ENCODE measurements around the gene JARID2.

DNA sequence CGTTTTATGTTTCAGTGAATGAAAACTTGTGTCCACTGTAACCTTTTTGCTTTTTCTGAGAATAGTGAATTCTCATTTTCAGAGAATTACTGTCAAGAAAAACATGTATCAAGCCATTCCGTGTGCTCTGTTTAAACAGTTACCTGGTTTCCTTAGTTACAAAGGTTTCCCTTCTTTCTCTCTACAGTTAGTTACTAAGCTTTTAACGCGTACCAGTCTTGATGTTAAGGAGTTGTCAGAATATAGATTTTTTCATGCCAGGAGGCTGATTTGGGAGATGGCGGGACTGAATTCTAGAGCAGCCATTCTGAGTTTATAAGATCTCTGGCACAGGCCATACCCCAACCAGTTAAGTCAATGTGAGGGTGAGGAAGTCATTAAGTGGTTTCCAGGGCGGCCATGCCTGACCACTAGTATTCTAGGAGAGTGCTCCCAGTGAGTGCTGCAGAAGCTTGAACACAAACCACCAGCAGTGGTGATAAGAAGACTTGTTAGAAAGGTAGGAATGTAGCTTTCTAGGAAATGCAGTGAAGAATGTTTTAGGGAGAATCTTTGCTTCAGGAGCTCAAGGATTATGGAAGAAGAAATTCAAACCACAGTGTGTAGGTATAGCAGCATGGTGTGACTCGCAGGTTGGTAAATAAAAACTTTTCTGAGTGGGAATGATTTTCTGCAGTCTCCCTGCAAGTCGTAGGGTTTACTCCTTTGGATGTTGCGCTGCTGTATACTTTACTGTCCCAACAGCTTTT is 112.9 kb downstream of the JARID2 start:
- TF ChIP-seq, protein P1, sequence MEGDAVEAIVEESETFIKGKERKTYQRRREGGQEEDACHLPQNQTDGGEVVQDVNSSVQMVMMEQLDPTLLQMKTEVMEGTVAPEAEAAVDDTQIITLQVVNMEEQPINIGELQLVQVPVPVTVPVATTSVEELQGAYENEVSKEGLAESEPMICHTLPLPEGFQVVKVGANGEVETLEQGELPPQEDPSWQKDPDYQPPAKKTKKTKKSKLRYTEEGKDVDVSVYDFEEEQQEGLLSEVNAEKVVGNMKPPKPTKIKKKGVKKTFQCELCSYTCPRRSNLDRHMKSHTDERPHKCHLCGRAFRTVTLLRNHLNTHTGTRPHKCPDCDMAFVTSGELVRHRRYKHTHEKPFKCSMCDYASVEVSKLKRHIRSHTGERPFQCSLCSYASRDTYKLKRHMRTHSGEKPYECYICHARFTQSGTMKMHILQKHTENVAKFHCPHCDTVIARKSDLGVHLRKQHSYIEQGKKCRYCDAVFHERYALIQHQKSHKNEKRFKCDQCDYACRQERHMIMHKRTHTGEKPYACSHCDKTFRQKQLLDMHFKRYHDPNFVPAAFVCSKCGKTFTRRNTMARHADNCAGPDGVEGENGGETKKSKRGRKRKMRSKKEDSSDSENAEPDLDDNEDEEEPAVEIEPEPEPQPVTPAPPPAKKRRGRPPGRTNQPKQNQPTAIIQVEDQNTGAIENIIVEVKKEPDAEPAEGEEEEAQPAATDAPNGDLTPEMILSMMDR (IDR thresholded peaks at IDR 0.05), result no peak
- TF ChIP-seq POLR2A (IDR thresholded peaks at IDR 0.05), result no peak

Data from testis (tissue), 2 donors.